HepG2 (cell line): ENCODE results near the gene TMEM253. TPM values are rescaled to one million over a fixed set of nuclear protein-coding genes. Genes with fewer than 3 reads are reported as not detected.

ENCODE experiments used
- MYC ChIP-seq: sonication (generic); formaldehyde crosslinking; IDR thresholded peaks from 2 replicates; pipeline ENCODE4 v1.9.0; 2021; ENCODE audit warnings: missing genetic modification reagents, borderline replicate concordance
- NKX3-1 ChIP-seq: sonication (generic); formaldehyde crosslinking; IDR thresholded peaks from 2 replicates; pipeline ENCODE4 v1.5.0; 2020; ENCODE audit warnings: missing genetic modification reagents
- NR2C2 ChIP-seq: sonication (generic); formaldehyde crosslinking; IDR thresholded peaks from 2 replicates; pipeline ENCODE4 v1.4.0; 2020; ENCODE audit warnings: missing genetic modification reagents, mild to moderate bottlenecking, moderate library complexity, borderline replicate concordance
- RFXANK ChIP-seq: IDR thresholded peaks from 2 replicates; pipeline ENCODE4 v1.6.1; 2016
- SIN3A ChIP-seq: IDR thresholded peaks from 2 replicates; pipeline ENCODE4 v1.6.1; 2011; ENCODE audit warnings: low read depth, mild to moderate bottlenecking, control low read depth, low read length, borderline replicate concordance
- ZEB1 ChIP-seq: IDR thresholded peaks from 2 replicates; pipeline ENCODE4 v1.6.1; 2012; ENCODE audit warnings: mild to moderate bottlenecking, low read depth, inconsistent platforms; ENCODE audit not compliant: insufficient replicate concordance
- polyA plus RNA-seq, 8 experiments: library from polyadenylated mRNA; depleted of rRNA in 3 of 8; stranded (reverse) in 7 of 8; unstranded in 1 of 8; fragments of >200 nt; fragmentation: Illumina TruSeq in 4 of 8; extraction: Trizol in 4 of 8; gene quantifications; 2 replicates each; pipeline versions ENCODE4 v1.2.1 to v1.2.3, GENCODE V29; 2011 to 2016; ENCODE audit warnings: low read depth in 4 of 8, missing spikeins in 1 of 8, mixed read lengths in 1 of 8; ENCODE audit not compliant: insufficient read depth in 1 of 8
- total RNA-seq, 5 experiments: library from RNA; depleted of rRNA; stranded (reverse); fragments of >200 nt; fragmentation: Illumina TruSeq; extraction: Trizol; gene quantifications; 2 replicates each; pipeline ENCODE4 v1.2.3, GENCODE V29; 2016; ENCODE audit warnings: low read depth in 1 of 5
- TF ChIP-seq, protein P1 (sequence below): fragments of 450-650 bp; IDR thresholded peaks from 2 replicates; pipeline ENCODE4 v1.6.1; 2017
- TF ChIP-seq, protein P2 (sequence below): IDR thresholded peaks from 2 replicates; pipeline ENCODE4 v1.6.1; 2018; ENCODE audit warnings: missing genetic modification reagents, mild to moderate bottlenecking, missing compliant biosample characterization
- TF ChIP-seq, protein P3 (sequence below): sonication (generic); formaldehyde crosslinking; IDR thresholded peaks from 2 replicates; pipeline ENCODE4 v1.9.0; 2022; ENCODE audit warnings: low read depth, missing genetic modification reagents
- TF ChIP-seq, protein P4 (sequence below): sonication (generic); formaldehyde crosslinking; IDR thresholded peaks from 2 replicates; pipeline ENCODE4 v1.9.0; 2021; ENCODE audit warnings: missing genetic modification reagents, borderline replicate concordance
- TF ChIP-seq, protein P5 (sequence below): sonication (generic); formaldehyde crosslinking; IDR thresholded peaks from 2 replicates; pipeline ENCODE4 v1.4.0; 2020; ENCODE audit warnings: low read depth, missing genetic modification reagents
- TF ChIP-seq, protein P6 (sequence below): sonication (generic); formaldehyde crosslinking; IDR thresholded peaks from 2 replicates; pipeline ENCODE4 v1.5.0; 2020; ENCODE audit warnings: mild to moderate bottlenecking, missing genetic modification reagents
- TF ChIP-seq, protein P7 (sequence below): sonication (generic); formaldehyde crosslinking; IDR thresholded peaks from 2 replicates; pipeline ENCODE4 v1.4.0; 2020; ENCODE audit warnings: missing genetic modification reagents

The TMEM253 gene
- total and polyA plus RNA-seq, 2 of the 13 experiments (the other 11 are each of a cell fraction or from before 2014, with no cell fraction given), result 0.29 to 0.45 TPM

DNA sequence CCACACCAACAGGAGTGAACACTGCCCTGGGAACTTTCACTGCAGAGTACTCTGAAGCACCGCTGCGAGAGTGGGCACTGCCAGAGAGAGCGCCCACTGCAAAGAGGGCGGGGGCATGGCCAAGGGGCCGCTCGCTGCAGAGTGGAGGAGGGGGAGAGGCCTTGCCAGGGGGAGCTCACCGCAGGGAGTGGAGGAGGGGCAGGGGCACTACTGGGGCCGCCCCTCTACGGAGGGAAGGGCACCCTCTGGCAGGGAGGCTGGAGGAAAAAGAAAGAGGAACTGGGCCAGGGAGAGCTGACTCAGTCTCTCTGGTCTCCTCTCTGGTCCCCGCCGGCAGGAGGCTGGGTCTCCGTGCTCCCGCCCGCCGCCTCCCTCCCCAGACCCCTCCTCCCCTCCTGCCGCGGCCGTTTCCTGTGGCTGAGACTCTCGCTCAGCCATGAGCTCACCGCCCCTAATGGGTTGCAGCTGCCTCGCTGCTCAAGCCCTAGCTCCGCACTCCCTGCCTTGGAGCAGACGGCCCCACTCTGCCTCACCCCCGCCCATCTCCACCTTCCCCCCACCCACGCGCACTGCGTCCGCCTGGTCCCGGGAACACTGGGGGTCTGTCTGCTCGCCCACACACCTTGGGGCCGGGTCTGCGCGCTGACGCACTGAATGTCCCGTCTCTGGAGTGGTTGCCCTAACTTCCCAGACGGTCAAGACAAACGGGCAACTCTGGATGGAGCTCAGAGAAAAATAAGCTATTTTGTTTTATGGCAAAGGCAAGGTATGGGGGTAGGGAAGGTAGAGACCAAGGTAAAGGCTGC is 29.4 kb upstream of the TMEM253 start (continued):
- TF ChIP-seq MYC (CRISPR knock-in tag) (peak; percentile 50; the same call in 1 of the 2 replicates), RFXANK (CRISPR knock-in tag) (no peak), NR2C2 (CRISPR knock-in tag) (no peak; the same call in 1 of the 2 replicates), NKX3-1 (CRISPR knock-in tag) (no peak), ZEB1 (no peak), SIN3A (no peak)
- TF ChIP-seq, protein P1, sequence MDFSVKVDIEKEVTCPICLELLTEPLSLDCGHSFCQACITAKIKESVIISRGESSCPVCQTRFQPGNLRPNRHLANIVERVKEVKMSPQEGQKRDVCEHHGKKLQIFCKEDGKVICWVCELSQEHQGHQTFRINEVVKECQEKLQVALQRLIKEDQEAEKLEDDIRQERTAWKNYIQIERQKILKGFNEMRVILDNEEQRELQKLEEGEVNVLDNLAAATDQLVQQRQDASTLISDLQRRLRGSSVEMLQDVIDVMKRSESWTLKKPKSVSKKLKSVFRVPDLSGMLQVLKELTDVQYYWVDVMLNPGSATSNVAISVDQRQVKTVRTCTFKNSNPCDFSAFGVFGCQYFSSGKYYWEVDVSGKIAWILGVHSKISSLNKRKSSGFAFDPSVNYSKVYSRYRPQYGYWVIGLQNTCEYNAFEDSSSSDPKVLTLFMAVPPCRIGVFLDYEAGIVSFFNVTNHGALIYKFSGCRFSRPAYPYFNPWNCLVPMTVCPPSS, result no peak
- TF ChIP-seq, protein P2, sequence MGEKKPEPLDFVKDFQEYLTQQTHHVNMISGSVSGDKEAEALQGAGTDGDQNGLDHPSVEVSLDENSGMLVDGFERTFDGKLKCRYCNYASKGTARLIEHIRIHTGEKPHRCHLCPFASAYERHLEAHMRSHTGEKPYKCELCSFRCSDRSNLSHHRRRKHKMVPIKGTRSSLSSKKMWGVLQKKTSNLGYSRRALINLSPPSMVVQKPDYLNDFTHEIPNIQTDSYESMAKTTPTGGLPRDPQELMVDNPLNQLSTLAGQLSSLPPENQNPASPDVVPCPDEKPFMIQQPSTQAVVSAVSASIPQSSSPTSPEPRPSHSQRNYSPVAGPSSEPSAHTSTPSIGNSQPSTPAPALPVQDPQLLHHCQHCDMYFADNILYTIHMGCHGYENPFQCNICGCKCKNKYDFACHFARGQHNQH (CRISPR knock-in tag), result peak; percentile 47; the same call in 1 of the 2 replicates
- TF ChIP-seq, protein P3, sequence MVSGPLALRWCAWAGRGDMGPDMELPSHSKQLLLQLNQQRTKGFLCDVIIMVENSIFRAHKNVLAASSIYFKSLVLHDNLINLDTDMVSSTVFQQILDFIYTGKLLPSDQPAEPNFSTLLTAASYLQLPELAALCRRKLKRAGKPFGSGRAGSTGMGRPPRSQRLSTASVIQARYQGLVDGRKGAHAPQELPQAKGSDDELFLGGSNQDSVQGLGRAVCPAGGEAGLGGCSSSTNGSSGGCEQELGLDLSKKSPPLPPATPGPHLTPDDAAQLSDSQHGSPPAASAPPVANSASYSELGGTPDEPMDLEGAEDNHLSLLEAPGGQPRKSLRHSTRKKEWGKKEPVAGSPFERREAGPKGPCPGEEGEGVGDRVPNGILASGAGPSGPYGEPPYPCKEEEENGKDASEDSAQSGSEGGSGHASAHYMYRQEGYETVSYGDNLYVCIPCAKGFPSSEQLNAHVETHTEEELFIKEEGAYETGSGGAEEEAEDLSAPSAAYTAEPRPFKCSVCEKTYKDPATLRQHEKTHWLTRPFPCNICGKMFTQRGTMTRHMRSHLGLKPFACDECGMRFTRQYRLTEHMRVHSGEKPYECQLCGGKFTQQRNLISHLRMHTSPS, result peak; percentile 97
- TF ChIP-seq, protein P4, sequence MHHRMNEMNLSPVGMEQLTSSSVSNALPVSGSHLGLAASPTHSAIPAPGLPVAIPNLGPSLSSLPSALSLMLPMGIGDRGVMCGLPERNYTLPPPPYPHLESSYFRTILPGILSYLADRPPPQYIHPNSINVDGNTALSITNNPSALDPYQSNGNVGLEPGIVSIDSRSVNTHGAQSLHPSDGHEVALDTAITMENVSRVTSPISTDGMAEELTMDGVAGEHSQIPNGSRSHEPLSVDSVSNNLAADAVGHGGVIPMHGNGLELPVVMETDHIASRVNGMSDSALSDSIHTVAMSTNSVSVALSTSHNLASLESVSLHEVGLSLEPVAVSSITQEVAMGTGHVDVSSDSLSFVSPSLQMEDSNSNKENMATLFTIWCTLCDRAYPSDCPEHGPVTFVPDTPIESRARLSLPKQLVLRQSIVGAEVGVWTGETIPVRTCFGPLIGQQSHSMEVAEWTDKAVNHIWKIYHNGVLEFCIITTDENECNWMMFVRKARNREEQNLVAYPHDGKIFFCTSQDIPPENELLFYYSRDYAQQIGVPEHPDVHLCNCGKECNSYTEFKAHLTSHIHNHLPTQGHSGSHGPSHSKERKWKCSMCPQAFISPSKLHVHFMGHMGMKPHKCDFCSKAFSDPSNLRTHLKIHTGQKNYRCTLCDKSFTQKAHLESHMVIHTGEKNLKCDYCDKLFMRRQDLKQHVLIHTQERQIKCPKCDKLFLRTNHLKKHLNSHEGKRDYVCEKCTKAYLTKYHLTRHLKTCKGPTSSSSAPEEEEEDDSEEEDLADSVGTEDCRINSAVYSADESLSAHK (CRISPR knock-in tag), result no peak
- TF ChIP-seq, protein P5, sequence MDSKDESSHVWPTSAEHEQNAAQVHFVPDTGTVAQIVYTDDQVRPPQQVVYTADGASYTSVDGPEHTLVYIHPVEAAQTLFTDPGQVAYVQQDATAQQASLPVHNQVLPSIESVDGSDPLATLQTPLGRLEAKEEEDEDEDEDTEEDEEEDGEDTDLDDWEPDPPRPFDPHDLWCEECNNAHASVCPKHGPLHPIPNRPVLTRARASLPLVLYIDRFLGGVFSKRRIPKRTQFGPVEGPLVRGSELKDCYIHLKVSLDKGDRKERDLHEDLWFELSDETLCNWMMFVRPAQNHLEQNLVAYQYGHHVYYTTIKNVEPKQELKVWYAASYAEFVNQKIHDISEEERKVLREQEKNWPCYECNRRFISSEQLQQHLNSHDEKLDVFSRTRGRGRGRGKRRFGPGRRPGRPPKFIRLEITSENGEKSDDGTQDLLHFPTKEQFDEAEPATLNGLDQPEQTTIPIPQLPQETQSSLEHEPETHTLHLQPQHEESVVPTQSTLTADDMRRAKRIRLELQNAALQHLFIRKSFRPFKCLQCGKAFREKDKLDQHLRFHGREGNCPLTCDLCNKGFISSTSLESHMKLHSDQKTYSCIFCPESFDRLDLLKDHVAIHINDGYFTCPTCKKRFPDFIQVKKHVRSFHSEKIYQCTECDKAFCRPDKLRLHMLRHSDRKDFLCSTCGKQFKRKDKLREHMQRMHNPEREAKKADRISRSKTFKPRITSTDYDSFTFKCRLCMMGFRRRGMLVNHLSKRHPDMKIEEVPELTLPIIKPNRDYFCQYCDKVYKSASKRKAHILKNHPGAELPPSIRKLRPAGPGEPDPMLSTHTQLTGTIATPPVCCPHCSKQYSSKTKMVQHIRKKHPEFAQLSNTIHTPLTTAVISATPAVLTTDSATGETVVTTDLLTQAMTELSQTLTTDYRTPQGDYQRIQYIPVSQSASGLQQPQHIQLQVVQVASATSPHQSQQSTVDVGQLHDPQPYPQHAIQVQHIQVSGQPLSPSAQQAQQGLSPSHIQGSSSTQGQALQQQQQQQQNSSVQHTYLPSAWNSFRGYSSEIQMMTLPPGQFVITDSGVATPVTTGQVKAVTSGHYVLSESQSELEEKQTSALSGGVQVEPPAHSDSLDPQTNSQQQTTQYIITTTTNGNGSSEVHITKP (CRISPR knock-in tag), result no peak
- TF ChIP-seq, protein P6, sequence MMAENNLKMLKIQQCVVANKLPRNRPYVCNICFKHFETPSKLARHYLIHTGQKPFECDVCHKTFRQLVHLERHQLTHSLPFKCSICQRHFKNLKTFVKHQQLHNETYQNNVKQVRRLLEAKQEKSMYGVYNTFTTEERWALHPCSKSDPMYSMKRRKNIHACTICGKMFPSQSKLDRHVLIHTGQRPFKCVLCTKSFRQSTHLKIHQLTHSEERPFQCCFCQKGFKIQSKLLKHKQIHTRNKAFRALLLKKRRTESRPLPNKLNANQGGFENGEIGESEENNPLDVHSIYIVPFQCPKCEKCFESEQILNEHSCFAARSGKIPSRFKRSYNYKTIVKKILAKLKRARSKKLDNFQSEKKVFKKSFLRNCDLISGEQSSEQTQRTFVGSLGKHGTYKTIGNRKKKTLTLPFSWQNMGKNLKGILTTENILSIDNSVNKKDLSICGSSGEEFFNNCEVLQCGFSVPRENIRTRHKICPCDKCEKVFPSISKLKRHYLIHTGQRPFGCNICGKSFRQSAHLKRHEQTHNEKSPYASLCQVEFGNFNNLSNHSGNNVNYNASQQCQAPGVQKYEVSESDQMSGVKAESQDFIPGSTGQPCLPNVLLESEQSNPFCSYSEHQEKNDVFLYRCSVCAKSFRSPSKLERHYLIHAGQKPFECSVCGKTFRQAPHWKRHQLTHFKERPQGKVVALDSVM (CRISPR knock-in tag), result 0 out of 2 replicates have a peak, but pooled peaks have one; percentile 9
- TF ChIP-seq, protein P7, sequence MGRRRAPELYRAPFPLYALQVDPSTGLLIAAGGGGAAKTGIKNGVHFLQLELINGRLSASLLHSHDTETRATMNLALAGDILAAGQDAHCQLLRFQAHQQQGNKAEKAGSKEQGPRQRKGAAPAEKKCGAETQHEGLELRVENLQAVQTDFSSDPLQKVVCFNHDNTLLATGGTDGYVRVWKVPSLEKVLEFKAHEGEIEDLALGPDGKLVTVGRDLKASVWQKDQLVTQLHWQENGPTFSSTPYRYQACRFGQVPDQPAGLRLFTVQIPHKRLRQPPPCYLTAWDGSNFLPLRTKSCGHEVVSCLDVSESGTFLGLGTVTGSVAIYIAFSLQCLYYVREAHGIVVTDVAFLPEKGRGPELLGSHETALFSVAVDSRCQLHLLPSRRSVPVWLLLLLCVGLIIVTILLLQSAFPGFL (CRISPR knock-in tag), result no peak
